NCI-H460 (cell line): Measurements from ENCODE around the gene EFNA4. TPM values are rescaled to one million over a fixed set of nuclear protein-coding genes. Genes with fewer than 3 reads are reported as not detected.

ENCODE experiments used
- DNase-seq: peaks from one replicate; pipeline ENCODE4 v3.0.0-alpha.2; 2016; ENCODE audit warnings: low read depth; ENCODE audit errors: extremely low read depth
- total RNA-seq: library from RNA; depleted of rRNA; stranded (reverse); fragments of >200 nt; shearing (Covaris generic); gene quantifications from 2 replicates; pipeline ENCODE4 v1.2.3, GENCODE V29; 2014

The EFNA4 gene
- total RNA-seq, 1 experiment from 2014 or later, result 12.1 TPM

DNA sequence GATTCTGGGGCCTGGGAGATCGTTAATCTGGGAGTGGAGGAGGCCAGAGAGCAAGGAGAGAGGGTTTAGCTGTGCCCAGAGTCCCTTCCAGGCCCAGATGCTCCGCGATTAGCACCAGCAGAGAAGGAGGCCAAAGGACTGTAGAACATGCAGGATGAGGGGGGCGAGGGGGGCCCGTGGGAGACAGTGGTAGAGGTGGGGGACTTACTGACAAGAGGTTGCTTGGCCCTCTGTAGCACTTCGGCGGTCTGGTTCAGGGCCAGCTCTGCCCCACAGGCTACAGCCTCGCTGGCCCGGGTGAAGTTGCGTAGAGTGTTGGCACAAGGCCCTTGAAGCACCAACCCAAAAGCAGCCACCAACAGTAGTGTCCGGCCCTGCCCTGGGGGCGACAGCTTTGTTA, 30.7 kb upstream of the EFNA4 start:
- no peak for DNase-seq

DNA sequence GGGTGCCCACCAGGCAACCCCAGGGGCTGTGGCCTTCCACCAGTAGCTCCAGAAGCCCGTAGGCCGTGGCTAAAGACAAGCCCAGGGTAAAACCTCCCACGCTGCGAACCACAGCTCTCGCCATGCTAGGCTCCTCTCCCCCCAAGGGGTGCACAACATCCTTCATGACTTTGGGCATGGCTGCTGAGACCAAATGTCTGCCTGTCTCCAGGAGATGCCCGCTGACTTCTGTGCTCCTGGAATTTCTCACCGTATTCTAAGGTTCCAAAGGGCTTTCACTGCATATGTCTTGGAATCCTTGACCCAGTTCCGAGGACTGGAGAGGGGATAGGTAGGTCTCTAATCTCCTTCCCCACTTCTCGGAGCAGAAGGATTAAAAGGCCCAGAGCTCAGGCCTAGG, 30.0 kb upstream of the EFNA4 start, which contains the start of the genes DCST1 and DCST2:
Gene DCST1 (plus strand): TSS at position 301 of the 400 bp plus-strand sequence. CDS start 213 bp downstream, outside the sequence.
Gene DCST2 (minus strand): TSS at position 258 of the 400 bp plus-strand sequence. CDS start 80 bp downstream, at position 178.
- DNase-seq, result no peak

DNA sequence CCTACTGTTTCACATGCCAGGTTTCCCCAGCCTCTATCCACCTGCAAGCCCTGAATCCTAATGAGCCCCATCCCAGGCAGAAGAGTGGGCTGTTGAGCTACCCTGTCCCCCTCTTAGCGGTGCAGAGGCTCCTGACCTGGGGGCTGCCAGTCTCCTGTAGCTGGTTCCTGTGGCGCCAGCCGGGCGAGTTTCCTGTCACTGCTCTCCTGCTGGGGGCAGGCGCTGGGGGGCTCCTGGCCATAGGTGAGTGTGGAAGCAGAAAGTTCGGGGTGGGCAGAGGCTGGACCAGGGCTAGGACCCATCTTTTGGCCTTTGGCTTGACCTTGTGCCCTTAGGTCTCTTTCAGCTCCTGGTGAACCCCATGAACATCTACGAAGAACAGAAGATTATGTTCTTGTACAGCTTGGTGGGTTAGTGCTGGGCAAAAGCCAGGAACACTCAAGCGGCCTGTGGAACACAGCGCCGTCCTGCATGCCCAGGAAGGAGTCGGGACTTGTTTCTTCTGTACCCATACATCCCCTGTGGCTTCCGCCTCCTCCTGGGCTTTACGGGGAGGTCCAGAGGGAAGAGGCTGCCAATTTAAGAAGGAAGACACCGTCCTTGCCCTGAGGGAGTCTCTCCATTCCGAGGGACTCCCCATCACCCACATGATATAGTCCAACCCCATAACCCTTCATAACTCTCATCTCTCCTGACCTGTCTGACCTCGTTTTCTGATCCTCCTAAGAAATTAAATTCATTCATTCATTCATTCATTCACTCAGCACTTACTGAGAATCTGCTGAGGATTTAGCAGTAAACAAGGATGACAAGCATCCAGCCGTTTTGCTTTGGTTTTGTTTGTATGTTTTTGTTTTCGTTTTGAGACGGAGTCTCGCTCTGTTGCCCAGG, 29.0 kb upstream of the EFNA4 start:
- no peak for DNase-seq

DNA sequence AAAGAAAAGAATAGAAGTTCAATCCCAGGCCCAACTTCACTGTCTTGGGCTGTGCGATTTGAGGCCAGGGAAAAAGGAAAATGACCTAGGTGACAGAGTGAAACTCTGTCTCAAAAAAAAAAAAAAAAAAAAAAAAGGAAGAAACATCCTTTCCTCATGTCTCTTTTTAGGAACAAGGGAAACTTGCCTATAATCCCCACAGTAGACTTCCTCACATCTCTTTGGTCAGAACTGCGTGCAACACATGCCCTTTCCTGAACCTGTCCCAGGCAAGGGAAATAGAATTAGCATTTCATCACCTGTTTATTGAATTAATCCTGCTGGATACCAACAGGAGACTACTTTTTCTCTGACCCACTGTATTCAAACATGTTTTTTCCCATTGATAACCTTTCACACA, 27.6 kb upstream of the EFNA4 start:
- DNase-seq, result no peak

DNA sequence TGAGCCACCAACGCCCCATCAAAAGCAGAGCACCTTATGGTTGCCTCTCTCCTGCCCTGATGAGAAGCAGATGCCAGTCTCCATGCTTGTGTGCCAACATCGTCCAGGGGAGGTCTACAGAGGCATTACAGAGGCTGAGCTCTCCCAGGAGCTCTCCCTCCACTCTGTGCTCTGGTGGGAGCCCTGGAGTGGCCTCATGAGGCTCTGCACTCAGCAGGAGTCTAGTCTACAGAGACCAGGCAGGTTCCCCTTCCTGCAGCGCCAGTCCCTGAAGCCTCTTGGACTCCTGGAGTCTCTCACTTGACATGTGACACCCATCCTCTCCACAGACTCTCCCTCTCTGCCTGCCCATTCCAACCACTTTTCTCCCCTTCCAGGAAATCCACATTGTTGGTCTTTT, 26.5 kb upstream of the EFNA4 start:
- DNase-seq, result no peak

DNA sequence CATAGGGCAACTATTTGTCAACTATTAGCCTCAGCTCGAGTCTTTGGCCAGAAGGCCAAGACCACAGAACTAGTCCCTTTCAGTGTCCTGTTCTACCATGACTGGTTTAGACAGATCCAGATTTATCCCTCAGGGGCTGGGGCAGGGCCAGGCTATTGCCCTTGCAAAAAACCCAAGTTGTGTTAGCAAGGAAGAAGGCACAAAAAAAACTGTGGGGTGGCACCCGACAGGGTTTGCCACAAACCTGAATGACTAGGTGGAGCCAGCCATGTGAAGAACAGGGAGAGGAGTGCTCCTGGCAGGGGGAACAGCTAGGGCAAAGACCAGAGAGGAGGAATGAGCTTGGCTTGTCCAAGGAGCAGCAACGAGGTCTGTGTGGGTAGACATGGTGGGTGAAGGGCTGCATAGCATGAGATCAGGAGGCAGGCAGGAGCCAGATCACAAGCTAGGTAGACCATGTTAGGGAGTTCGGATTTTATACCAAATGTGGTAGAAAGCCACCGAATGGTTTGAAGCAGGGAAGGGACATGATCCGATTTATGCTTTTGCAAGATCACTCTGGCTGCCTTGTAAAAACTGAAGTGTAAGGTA, 25.6 kb upstream of the EFNA4 start:
- DNase-seq, result no peak

DNA sequence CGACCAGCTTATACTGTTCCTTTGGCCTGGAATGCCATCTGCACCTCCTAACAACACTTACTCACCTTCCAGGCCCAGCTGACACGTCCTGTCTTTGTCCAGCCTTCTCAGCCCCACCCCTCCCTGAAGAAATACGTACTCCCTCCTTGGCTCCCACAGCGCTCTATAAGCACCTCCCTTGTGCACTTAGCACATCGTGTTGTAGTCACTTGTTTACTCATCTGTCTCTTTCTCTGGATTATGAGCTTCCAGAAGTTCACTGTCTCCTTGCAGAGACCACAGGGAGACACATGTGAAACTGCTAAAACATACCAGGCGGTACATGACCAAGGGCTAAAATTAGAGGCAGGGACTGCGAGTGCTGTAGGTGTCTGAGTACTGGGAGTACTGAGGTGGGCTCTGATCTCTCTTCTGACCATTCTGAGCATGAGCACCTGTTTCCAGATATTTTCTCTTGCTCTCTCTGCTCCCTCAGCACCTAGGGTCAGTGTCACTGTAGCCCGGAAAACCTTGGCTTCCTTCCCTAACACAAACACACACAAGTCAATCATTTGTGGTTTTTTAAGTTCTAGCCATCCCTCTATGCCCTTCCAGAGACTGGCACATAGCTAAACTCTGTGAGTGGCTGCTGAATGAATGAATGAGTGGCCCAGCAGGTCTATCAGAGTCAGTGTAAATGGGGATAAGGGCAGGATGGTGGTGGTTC, 24.8 kb upstream of the EFNA4 start:
- peak; percentile 34 for DNase-seq

DNA sequence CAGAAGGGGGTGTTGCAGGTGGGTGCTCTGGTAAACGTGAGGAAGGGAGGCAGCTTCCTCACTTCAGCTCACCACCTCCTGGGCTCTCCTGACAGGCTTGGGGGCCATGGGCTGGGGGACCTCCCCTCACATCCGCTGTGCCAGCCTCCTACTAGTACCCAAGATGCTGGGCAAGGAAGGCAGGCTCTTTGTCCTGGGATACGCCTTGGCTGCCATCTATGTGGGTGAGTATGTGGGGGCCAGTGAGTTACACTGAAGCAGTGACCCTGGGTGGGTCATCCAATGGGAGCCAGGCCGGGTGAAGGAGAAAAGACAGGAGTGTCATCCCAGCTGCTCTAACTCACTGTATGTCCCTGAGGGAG, 24.3 kb upstream of the EFNA4 start:
- DNase-seq, result no peak

DNA sequence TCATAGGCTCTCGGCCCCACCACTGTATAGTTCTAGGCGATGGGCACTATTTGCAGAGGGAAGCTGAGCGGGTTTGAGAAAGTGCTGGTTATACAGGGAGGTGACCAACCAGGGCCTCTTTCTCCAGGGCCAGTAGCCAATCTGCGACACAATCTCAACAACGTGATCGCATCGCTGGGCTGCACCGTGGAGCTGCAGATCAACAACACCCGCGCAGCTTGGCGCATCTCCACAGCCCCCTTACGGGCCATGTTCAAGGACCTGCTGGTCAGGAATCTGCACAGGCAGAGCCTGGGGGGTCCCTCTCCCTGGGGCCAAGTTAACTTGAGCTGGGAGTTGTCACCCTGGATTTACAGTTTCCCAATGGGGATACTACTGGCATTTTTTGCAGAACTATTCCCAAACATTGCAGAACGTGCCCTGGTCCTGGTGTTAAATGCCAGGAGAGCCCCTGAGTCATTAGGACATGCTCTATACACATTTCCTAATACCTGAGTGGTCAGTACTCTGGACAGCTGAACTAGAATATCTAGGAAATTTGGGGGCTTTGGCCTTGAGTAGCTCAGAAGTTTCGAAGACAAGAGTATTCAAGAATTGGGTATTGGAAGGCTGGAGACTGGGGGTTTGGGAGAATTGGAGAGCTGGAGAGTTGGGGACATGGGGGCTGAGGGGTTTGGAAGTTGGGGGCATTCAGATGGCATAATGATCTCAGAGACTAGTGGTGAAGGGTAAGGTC, 23.0 kb upstream of the EFNA4 start:
- no peak for DNase-seq

DNA sequence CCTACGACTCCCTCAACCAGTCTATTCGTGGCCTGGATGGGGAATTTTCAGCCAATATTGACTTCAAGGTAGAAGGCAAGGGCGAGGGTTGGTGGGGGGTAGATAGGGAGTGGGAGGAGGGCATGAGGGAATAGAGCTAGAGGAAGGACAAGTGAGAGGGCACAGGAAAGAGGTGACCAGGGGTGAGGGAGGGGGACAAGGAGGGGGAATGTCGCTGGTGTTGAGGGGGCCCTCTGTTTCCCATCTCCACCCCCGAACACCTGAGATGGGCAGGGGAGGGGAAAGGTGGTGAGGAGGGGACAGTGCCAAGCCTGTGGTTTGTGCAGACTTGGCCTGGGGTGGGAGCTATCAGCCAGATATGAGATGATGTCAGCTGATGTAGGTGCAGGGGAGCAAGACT, 20.8 kb upstream of the EFNA4 start:
- DNase-seq, result no peak

DNA sequence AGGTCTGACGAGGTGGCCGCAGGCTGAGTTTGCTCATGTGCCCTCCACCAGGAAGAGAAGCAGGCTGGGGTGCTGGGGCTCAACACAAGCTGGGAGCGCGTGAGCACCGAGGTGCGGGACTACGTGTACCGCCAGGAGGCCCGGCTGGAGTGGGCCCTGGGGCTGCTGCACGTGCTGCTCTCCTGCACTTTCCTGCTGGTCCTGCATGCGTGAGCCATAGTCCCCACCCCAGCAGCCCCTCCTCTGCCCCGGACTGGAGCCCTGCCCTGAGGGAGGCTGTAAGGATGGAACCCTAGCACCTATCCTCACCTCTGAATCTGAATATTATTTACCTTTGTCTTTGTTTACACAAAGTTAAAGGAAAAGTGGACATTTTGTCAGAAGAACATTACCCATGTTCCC, 20.2 kb upstream of the EFNA4 start:
- no peak for DNase-seq

DNA sequence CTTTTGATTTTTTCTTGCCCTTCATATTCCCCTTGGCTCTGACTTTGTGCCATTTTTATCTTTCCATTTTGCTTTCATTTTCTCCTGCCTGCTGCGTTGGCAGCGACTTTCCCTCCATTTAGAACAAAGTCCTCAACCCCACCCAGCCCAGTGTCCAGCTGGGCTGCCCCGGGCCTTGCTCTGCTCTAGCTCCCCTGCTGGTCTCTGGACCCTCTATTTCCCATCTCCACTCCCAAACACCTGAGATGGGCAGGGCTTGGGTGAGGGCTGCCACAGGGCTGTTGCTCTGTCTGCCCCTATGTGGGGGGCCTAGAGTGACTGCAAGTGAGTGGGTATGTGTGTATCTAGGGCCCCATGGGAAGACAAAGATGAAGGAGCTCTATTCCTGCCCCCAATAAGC, 19.7 kb upstream of the EFNA4 start:
- no peak for DNase-seq

DNA sequence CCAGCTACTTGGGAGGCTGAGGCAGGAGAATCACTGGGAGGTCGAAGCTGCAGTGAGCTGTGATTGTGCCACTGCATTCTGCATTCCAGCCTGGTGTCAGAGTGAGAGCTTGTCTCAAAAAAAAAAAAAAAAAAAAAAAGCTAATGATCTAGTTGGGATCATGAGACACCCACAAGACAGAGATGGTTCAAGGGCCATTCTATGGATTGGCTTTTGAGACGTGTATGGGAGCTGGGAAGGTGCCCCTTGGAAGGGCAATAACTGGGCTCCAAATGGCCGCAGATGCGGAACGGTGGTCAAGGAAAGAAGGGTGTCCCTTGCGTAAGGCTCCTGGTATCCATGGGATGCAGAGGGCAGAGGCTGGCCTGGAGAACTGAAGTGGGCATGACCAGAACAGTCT, 19.2 kb upstream of the EFNA4 start:
- no peak for DNase-seq

DNA sequence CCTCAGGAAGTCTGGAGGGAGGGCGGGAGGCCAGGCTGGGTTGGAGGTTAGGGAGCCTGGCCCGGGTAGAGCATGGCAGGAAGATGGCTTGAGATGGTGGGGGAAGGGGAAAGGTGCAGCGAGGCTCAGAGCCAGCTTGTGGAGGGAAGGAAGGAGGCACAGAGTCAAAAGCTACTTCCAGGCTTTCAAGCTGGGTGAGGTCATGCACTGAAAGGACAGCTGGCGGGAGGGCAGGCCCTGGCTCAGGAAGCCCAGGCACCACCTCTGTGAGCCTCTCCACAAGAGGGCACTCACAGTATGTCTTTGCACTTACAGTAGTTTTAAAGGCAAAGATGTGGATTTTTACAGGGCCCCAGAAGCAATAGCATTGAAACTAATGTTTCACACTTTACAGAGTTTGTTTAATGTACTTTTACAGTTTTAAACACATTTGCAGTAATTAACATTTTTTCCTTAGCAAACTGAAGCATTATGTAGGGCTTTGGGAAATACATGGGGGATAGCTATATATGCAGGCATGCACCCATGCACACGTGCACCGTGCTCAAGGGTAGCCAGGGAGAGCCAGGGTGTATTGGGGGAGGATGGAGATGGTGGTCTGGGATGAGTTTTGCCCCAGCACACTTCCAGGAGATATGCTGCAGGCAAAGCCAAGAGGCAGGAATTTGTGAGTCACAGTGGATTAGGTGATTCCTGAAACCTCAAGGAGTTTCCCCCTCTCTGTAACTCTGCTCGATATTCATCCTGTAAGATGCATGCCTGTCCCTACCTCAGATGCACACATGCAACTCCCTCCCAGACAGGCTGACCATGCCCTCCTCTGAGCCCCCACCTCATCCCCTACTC, 18.5 kb upstream of the EFNA4 start:
- peak; percentile 79 for DNase-seq

DNA sequence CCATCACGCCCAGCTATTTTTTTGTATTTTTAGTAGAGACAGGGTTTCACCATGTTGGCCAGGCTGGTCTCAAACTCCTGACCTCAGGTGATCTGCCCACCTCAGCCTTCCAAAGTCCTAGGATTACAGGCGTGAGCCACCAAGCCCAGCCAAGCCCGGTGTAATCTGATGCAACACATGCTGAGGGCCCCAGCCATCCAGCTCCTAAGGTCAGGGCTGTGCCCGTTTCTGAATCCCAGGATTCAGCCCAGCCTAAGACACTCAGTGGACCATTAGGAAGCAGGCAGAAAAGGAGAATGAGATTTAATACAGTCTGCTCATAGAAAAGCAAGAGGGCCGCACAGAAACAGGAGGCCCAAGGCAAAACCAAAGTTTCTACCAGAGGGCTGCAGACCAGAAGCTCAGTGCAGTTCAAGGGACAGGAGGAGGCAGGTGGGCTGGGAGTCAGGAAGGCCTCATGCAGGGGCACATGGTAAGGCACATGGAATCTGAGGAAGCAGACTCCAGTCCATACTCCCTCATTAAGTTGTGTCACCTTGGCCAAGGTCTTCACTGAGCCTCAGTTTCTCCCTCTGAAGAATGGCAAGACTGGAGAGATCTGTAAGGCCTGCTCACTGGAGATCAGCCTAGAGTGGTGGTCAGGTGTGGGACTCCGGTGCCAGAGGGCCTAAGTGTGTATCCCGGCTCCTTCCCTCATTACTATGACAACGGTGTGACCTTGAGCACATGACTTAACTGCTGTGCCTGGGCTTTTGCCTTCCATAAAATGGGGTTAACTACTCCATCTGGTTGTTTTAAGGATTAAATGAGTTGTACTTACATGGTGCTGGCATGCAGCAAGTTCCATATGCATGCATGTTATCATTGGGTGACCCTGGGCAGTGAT, 14.8 kb upstream of the EFNA4 start:
- no peak for DNase-seq

DNA sequence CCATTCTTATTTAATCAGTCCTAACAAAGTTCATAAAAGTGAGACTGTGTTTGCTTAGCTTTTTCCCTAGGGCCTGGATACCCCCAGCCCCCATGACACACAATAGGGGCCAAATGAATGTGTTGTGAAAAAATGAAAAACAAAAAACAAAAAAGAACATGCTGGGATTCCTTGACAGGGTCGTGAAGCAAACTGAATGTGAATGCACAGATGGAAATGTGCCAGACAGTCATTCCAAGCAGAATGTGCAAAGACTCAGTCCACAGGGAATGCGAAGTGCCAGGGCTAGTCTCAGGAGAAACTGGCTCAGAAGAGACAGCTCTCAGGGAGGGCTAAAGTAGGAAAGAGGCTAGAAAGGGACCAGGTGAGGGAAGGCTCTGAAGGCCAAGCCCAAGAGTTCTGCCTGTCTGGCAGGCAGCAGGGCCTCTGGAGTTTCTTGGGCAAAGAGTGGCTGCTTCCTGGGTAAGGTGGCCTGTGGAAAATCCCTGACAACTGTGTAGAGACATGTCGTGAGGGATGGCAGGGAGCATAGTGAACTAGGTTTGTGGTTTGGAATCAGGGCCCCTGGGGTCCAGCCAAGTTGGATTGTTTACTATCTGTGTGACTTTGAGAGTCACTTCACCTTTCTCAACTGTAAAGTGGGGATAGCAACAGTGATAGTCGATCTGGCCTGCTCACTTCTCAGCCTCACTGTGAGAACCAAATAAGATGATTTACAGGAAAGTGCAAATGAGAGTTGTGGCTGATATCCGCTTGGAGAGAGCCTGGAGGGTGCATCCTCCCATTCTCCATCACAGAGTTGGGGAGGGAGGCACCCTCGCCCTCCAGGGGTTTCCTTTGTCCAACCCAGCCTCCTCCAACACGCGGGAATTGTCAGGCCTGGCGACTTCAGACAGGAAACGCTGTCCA, 13.6 kb upstream of the EFNA4 start:
- no peak for DNase-seq

DNA sequence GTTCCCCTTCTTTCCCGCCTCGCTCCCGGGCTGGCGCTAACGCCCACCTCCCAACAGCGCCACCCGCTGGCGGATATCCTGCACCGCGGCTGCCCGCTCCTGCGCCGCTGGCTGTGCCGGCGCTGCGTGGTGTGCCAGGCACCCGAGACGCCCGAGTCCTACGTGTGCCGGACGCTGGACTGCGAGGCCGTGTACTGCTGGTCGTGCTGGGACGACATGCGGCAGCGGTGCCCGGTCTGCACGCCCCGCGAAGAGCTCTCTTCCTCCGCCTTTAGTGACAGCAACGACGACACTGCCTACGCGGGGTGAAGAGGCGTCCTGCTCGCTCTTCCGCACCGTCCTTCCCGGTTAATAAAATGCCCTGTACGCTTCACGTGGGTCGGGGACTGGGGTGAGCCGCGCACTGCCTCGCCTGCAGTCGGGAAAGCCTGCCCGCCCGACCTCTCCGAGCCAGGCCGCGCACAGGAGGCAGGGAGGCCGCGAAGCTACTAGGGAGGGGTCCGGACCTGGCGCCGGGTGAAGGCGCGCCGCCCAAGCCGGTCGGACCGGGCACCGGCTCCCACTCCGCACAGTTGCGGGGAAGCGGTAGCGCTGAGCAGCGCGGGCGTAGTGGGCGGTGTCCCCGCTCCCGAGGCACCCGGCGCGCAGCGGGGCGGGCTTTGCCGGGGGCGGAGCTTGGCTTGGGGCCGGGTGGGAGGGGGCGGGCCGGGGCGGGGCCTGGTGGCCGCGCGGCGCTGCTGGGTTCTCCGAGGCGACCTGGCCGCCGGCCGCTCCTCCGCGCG, 12.8 kb upstream of the EFNA4 start, which contains the start of gene ADAM15:
Gene ADAM15 (plus strand): TSS at position 757 of the 782 bp plus-strand sequence. CDS start 71 bp downstream, outside the sequence.
- DNase-seq, result peak; percentile 86
